Liver (tissue), 3 donors: ENCODE data around the gene FERMT1.

ENCODE experiments used
- CTCF ChIP-seq: fragments of 150-350 bp; IDR thresholded peaks from 2 replicates; pipeline ENCODE4 v1.5.1; 2017; ENCODE audit warnings: improper control_type of control experiment, low read depth, low read length; ENCODE audit not compliant: missing input control
- MAX ChIP-seq: IDR thresholded peaks from 2 replicates; pipeline ENCODE4 v1.6.1; 2016; ENCODE audit warnings: antibody characterized with exemption
- REST ChIP-seq: IDR thresholded peaks from 2 replicates; pipeline ENCODE4 v1.6.1; 2016; ENCODE audit warnings: antibody characterized with exemption, mild to moderate bottlenecking
- TAF1 ChIP-seq: conservative IDR thresholded peaks from 2 replicates; pipeline ENCODE4 v1.6.1; 2016; ENCODE audit warnings: antibody characterized with exemption, mild to moderate bottlenecking
- donor health status: healthy.
- donor health status: healthy.

- TF ChIP-seq REST (no peak), MAX (no peak), CTCF (no peak), TAF1 (no peak)
These were observed 93.3 kb downstream of the FERMT1 start for GRCh38 chr20:6029538-6029937.
